Measurements from ENCODE around the gene ZNF536.

Gene ZNF536

GRCh38 chr19:30450100-30450499, 77.9 kb downstream of the ZNF536 start:
- peaks cover 25% of the 10 kb centered on the region for H3K27me3 Mint-ChIP-seq (ENCODE audit: low read depth, poor library complexity)
- no peaks in the 10 kb centered on the region for H3K9me3 Mint-ChIP-seq
- TF ChIP-seq CTCF (IDR thresholded peaks at IDR 0.05), result no peak
- no peaks in the 10 kb centered on the region for H3K36me3 Mint-ChIP-seq (ENCODE audit: low read depth)
- H3K27ac Mint-ChIP-seq, result no peak overlapping the region
- H3K4me1 Mint-ChIP-seq, result peaks cover 26% of the 10 kb centered on the region
- H3K4me3 Mint-ChIP-seq, result peak overlapping the region; percentile 64
- peak; percentile 23 for DNase-seq

- peaks cover 23% of the 10 kb centered on the region for H3K27me3 Mint-ChIP-seq (ENCODE audit: low read depth, poor library complexity)
- TF ChIP-seq CTCF (IDR thresholded peaks at IDR 0.05), result no peak
- H3K4me3 Mint-ChIP-seq, result no peak overlapping the region
- H3K9me3 Mint-ChIP-seq, result no peaks in the 10 kb centered on the region
- DNase-seq, result no peak
- no peaks in the 10 kb centered on the region for H3K36me3 Mint-ChIP-seq (ENCODE audit: low read depth)
- peaks cover 26% of the 10 kb centered on the region for H3K4me1 Mint-ChIP-seq
- no peak overlapping the region for H3K27ac Mint-ChIP-seq
Measured at GRCh38 chr19:30450835-30451321, 78.7 kb downstream of the ZNF536 start.

- H3K4me1 Mint-ChIP-seq, result peaks cover 26% of the 10 kb centered on the region
- no peaks in the 10 kb centered on the region for H3K36me3 Mint-ChIP-seq (ENCODE audit: low read depth)
- H3K27me3 Mint-ChIP-seq (ENCODE audit: low read depth, poor library complexity), result peaks cover 15% of the 10 kb centered on the region
- no peak for DNase-seq
- no peak overlapping the region for H3K4me3 Mint-ChIP-seq
- no peak overlapping the region for H3K27ac Mint-ChIP-seq
- TF ChIP-seq CTCF (IDR thresholded peaks at IDR 0.05), result no peak
- no peaks in the 10 kb centered on the region for H3K9me3 Mint-ChIP-seq
Measured at GRCh38 chr19:30452931-30453330, 80.7 kb downstream of the ZNF536 start.

GRCh38 chr19:30453743-30454142, 81.6 kb downstream of the ZNF536 start:
- no peaks in the 10 kb centered on the region for H3K9me3 Mint-ChIP-seq
- H3K36me3 Mint-ChIP-seq (ENCODE audit: low read depth), result no peaks in the 10 kb centered on the region
- no peak overlapping the region for H3K4me3 Mint-ChIP-seq
- no peak for TF ChIP-seq CTCF (IDR thresholded peaks at IDR 0.05)
- peaks cover 22% of the 10 kb centered on the region for H3K4me1 Mint-ChIP-seq
- no peak overlapping the region for H3K27ac Mint-ChIP-seq
- no peak for DNase-seq
- peaks cover 13% of the 10 kb centered on the region for H3K27me3 Mint-ChIP-seq (ENCODE audit: low read depth, poor library complexity)

GRCh38 chr19:30455881-30456280, 83.7 kb downstream of the ZNF536 start:
- Mint-ChIP-seq H3K36me3 (ENCODE audit: low read depth) (no peaks in the 10 kb centered on the region), H3K4me3 (no peak overlapping the region), H3K27ac (no peak overlapping the region), H3K4me1 (peaks cover under 1% of the 10 kb centered on the region), H3K27me3 (ENCODE audit: low read depth, poor library complexity) (peaks cover 5% of the 10 kb centered on the region), H3K9me3 (no peaks in the 10 kb centered on the region)
- no peak for TF ChIP-seq CTCF (IDR thresholded peaks at IDR 0.05)
- DNase-seq, result no peak

- Mint-ChIP-seq H3K9me3 (no peaks in the 10 kb centered on the region), H3K4me3 (no peak overlapping the region), H3K4me1 (no peaks in the 10 kb centered on the region), H3K27me3 (ENCODE audit: low read depth, poor library complexity) (peaks cover 5% of the 10 kb centered on the region), H3K36me3 (ENCODE audit: low read depth) (no peaks in the 10 kb centered on the region), H3K27ac (no peak overlapping the region)
- DNase-seq, result no peak
- no peak for TF ChIP-seq CTCF (IDR thresholded peaks at IDR 0.05)
Measured at GRCh38 chr19:30457484-30457883, 85.3 kb downstream of the ZNF536 start.

Data from nephron progenitor cell (in vitro differentiated cells).